NCI-H1694 (cell line): ENCODE measurements around the gene UTY.

ENCODE experiments used
- DNase-seq: peaks from one replicate; lab custom pipeline; 2025; lab: John Stamatoyannopoulos, UW

The UTY gene

GRCh38 chrY:13479828-13480227 lies at the start of gene UTY:
Gene UTY (minus strand): TSS chrY:13480033. CDS start chrY:13479665, 368 bp downstream.
- DNase-seq: no peak

- no peak for DNase-seq
These were observed 40.6 kb upstream of the UTY start for GRCh38 chrY:13520474-13520873.

- no peak for DNase-seq
These were observed 21.4 kb upstream of the UTY start for GRCh38 chrY:13501215-13501614.

- DNase-seq: no peak
These were observed 13.9 kb upstream of the UTY start for GRCh38 chrY:13493737-13494136.

GRCh38 chrY:13492408-13492807 lies 12.6 kb upstream of the UTY start:
- no peak for DNase-seq

- DNase-seq: no peak
These were observed 8.9 kb upstream of the UTY start for GRCh38 chrY:13488738-13489137.

- no peak for DNase-seq
These were observed 617 bp downstream of the UTY start for GRCh38 chrY:13479121-13479711.

- DNase-seq: no peak
These were observed 1.6 kb downstream of the UTY start for GRCh38 chrY:13478126-13478785.

GRCh38 chrY:13474997-13475396 lies 4.8 kb downstream of the UTY start:
- DNase-seq: no peak

- no peak for DNase-seq
These were observed 28.3 kb downstream of the UTY start for GRCh38 chrY:13451572-13451971.

GRCh38 chrY:13450596-13451130 lies 29.2 kb downstream of the UTY start:
- DNase-seq: no peak

GRCh38 chrY:13445566-13445965 lies 34.3 kb downstream of the UTY start:
- no peak for DNase-seq

- no peak for DNase-seq
These were observed 36.7 kb downstream of the UTY start for GRCh38 chrY:13443146-13443545.

- no peak for DNase-seq
These were observed 39.0 kb downstream of the UTY start for GRCh38 chrY:13440811-13441210.

DNA sequence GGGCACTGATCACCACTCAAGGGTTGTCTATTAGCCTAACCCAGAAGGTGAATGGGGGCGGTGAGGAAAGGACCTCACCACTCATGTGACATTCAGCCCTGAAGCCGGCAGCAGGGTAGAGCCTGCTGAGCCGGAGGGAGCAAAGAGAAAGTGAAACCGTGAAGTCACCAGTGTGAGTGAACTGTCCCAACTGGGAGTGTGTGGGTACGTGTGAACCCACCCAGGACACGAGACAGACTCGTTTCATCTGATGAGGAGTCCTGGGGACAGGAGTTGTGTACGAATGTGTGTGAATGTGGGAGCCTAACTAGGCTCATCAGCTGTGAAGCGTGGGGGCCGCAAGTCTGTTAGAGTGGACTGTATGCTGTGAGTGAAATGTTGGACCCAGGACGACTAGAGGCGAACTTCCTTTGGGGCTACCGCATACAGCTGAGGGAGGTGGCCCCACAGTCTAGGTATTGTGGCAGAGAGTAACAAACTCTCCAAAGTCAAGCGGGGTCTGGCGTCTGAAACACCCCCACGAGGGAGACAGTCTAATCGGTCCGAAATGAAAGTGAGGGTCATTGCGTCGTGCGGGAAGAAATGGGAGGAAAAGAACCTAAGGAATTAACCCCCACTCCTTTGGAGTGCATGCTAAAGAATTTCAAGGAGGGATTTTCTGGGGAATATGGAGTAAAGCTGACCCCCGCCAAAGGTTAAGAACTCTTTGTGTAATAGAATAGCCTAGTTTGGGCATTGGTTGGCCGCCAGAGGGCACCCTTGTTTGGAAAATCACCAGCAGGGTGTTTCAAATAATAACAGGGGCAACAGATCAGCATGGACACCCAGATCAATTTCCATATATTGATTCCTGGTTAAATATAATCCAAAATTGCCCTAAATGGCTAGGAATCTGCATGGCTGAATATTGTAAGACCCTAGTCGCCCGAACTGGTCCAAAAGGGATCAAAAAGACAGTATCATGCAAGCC lies 43.6 kb downstream of the UTY start:
- no peak for DNase-seq

DNA sequence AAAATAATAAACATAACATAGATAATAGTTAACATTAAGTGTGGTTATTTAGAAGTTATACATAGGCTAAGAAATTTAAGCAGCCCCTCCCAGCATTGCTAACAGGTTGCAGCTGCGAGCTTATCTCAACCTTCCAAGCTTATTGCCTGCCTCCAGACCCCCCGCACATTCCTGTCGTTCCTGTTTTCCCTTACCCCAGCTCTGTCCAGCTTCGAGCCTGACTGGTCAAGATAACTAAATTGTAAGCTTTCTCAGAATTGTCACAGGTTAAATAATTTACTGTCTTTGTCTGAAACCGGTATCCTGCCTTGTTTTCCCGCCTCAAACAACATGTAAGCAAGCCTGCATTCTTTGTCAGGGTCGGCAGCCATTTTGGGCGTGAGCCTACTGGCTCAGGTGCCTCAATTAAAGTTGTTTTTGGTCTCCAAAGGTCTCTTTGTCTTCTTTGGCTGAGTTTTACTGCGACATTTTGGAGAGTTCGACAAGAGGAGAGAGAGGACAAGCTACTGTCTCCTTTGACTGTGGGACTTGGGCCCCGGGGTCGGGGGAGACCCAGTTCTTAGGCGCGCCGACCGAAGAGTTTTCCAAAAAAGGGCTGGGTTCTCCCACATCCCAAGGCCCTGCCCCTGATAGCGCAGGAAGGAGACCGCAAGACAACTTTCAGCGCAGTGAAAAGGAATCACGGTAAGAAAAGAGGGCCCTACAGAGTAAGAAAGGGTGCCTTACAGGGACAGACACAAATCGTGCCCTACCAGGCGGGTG lies 44.4 kb downstream of the UTY start:
- DNase-seq: no peak

GRCh38 chrY:13432293-13433025 lies 47.4 kb downstream of the UTY start:
- DNase-seq: no peak

DNA sequence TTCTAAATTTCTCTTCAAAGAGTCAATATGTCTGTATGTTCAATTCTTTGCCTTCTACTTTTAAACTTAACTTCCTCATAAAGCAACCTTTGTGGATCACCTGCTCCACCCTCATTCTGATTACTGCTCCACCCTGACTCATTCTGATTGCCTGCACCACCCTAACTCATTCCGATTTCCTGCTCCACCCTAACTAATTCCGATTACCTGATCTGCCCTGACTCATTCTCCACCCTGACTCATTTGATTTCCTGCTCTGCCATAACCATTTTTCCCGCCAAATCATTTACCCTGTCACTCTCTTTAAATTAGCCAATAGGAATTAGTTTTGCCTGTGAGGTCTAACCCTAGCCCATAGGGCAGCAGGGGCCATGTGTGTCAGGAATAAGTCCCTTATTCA lies 50.3 kb downstream of the UTY start:
- no peak for DNase-seq

GRCh38 chrY:13423281-13423732 lies 56.5 kb downstream of the UTY start:
- no peak for DNase-seq

GRCh38 chrY:13416869-13417661 lies 62.8 kb downstream of the UTY start:
- DNase-seq: no peak
